CD4-positive, alpha-beta T cell (primary cell): ENCODE data around the gene CYB5R3. TPM values are rescaled to one million over a fixed set of nuclear protein-coding genes. Genes with fewer than 3 reads are reported as not detected.
"Not testable (repeated sequence)": the region's sequence is repeated elsewhere in the genome, so short reads cannot be mapped to it uniquely, and the experiment has no call there.

Experiments
- ATAC-seq: fragments of 200-7000 bp; cut with Tn5 transposase; one replicate; pipeline ENCODE4 v1.10.0; 2022; ENCODE audit warnings: mild to moderate bottlenecking; ENCODE audit not compliant: poor library complexity
- CTCF ChIA-PET: fragments of 350-600 bp; sonication (Branson Sonifier 250); formaldehyde crosslinking; loops from one replicate; lab custom pipeline; 2021; ENCODE audit warnings: antibody characterized with exemption, inconsistent platforms; lab: Charles Lee
- POLR2A ChIA-PET: fragments of 350-600 bp; sonication (Branson Sonifier 250); formaldehyde crosslinking; loops from one replicate; lab custom pipeline; 2021; ENCODE audit warnings: antibody characterized with exemption, inconsistent platforms; lab: Charles Lee
- DNase-seq, 14 experiments: peaks; one replicate each; pipeline ENCODE4 v3.0.0-alpha.2; 2013 to 2020; ENCODE audit warnings: mixed read lengths in 2 of 14
- H3K27ac ChIP-seq, 2 donors: one replicate each; pipeline versions ENCODE4 v1.5.1 to v1.7.0; 2013; ENCODE audit warnings: low read length in 2 of 2, low read depth in 1 of 2, mild to moderate bottlenecking in 1 of 2
- H3K27me3 ChIP-seq, 2 experiments: 1 replicate in 1 of 2; 2 replicates in 1 of 2; pipeline versions ENCODE4 v1.6.1 to v1.7.0; 2013; ENCODE audit warnings: low read length in 2 of 2, control low read depth in 1 of 2, mild to moderate bottlenecking in 1 of 2, moderate library complexity in 1 of 2; ENCODE audit not compliant: insufficient read depth in 2 of 2, control insufficient read depth in 1 of 2
- H3K36me3 ChIP-seq: one replicate; pipeline ENCODE4 v1.6.1; 2013; ENCODE audit warnings: low read length, control low read depth; ENCODE audit not compliant: insufficient read depth
- H3K4me1 ChIP-seq: one replicate; pipeline ENCODE4 v1.6.1; 2013; ENCODE audit warnings: low read length, control low read depth; ENCODE audit not compliant: insufficient read depth
- H3K4me3 ChIP-seq: one replicate; pipeline ENCODE4 v1.5.1; 2013; ENCODE audit warnings: mild to moderate bottlenecking, low read length, moderate library complexity
- H3K9me3 ChIP-seq, 2 experiments: 1 replicate in 1 of 2; 2 replicates in 1 of 2; pipeline versions ENCODE4 v1.6.1 to v1.7.0; 2013; ENCODE audit warnings: low read length in 2 of 2, mild to moderate bottlenecking in 2 of 2, control low read depth in 1 of 2, moderate library complexity in 1 of 2; ENCODE audit not compliant: control insufficient read depth in 1 of 2, insufficient read depth in 1 of 2
- H3K27ac Mint-ChIP-seq: one replicate; pipeline ENCODE4 v1.8.0; 2020; ENCODE audit warnings: mixed read lengths
- H3K27me3 Mint-ChIP-seq: one replicate; pipeline ENCODE4 v1.8.0; 2021; ENCODE audit warnings: mixed read lengths
- H3K36me3 Mint-ChIP-seq: one replicate; pipeline ENCODE4 v1.8.0; 2021; ENCODE audit warnings: low read depth, mixed read lengths
- H3K4me1 Mint-ChIP-seq: one replicate; pipeline ENCODE4 v1.8.0; 2021; ENCODE audit warnings: low read depth, mixed read lengths
- H3K4me3 Mint-ChIP-seq: one replicate; pipeline ENCODE4 v1.8.0; 2020; ENCODE audit warnings: mild to moderate bottlenecking, mixed read lengths
- H3K9me3 Mint-ChIP-seq: one replicate; pipeline ENCODE4 v1.8.0; 2020; ENCODE audit warnings: mixed read lengths
- CTCF ChIP-seq: fragments of 200-600 bp; IDR thresholded peaks from one replicate; pipeline ENCODE4 v1.8.0; 2022; ENCODE audit warnings: antibody characterized with exemption, mild to moderate bottlenecking
- intact Hi-C, 2 experiments: fragments of 100-400 bp; cut with DNase I in 1 of 2; cut with micrococcal nuclease in 1 of 2; formaldehyde crosslinking; loops; one replicate each; pipeline versions ENCODE4 v1.15.1 to v1.9.0; 2023 to 2025; cut with DNase I, micrococcal nuclease
- total RNA-seq, 174 experiments: library from RNA in 2 of 174; stranded (reverse) in 2 of 174; gene quantifications; one replicate each; pipeline ENCODE4 v1.2.3 and lab custom pipeline; 2021 to 2026

CYB5R3 gene
- total RNA-seq, 2 experiments from 2014 or later: 39.8 to 41.2 TPM

- Histone ChIP-seq H3K9me3 (no peaks in the 10 kb centered on the region), H3K27ac (no peak overlapping the region), H3K4me1 (peaks cover 12% of the 10 kb centered on the region), H3K4me3 (no peak overlapping the region), H3K36me3 (peaks cover 55% of the 10 kb centered on the region), H3K27me3 (no peaks in the 10 kb centered on the region)
- intact Hi-C loops: loop anchor here in 1 of 2 experiments (2.0 kb wide), 1 partner anchor 32 kb away; the partner anchor contains the start of gene POLDIP3
- peak overlapping the region; percentile 91 for H3K4me3 Mint-ChIP-seq
- H3K4me1 Mint-ChIP-seq: peaks cover 12% of the 10 kb centered on the region
- ChIA-PET CTCF (no interaction called here), POLR2A (interaction anchor here (2.8 kb wide), 1 partner anchor 32 kb away, joined by 21 read pairs; the partner anchor contains the start of gene POLDIP3)
- no peak for DNase-seq
- H3K9me3 Mint-ChIP-seq: no peaks in the 10 kb centered on the region
- TF ChIP-seq CTCF: no peak
- no peak overlapping the region for H3K27ac Mint-ChIP-seq
- H3K36me3 Mint-ChIP-seq: peaks cover 70% of the 10 kb centered on the region
- H3K27me3 Mint-ChIP-seq: no peaks in the 10 kb centered on the region
- ATAC-seq: no peak
Measured at GRCh38 chr22:42582987-42583386, 66.2 kb downstream of the CYB5R3 start.

GRCh38 chr22:42581762-42582716 is 67.2 kb downstream of the CYB5R3 start:
- peak; percentile 88 for ATAC-seq
- Histone ChIP-seq H3K4me3 (peak overlapping the region; percentile 55), H3K36me3 (peaks cover 54% of the 10 kb centered on the region), H3K9me3 (no peaks in the 10 kb centered on the region), H3K27ac (no peak overlapping the region), H3K27me3 (no peaks in the 10 kb centered on the region), H3K4me1 (peaks cover 12% of the 10 kb centered on the region)
- intact Hi-C loops: loop anchor here in 1 of 2 experiments (2.0 kb wide), 2 partner anchors 33 to 61 kb away; partner anchors contain the start of gene POLDIP3
- peaks cover 65% of the 10 kb centered on the region for H3K36me3 Mint-ChIP-seq
- no peaks in the 10 kb centered on the region for H3K27me3 Mint-ChIP-seq
- peak overlapping the region; percentile 99 for H3K4me3 Mint-ChIP-seq
- peak overlapping the region; percentile 91 for H3K27ac Mint-ChIP-seq
- POLR2A ChIA-PET: interaction anchor here (0.6 to 2.8 kb wide), 4 partner anchors 9 to 375 kb away, joined by 3 to 21 read pairs (median 3); partner anchors contain the start of gene POLDIP3
- DNase-seq: peak; percentile 66 to 92 (median 80)
- H3K4me1 Mint-ChIP-seq: peaks cover 12% of the 10 kb centered on the region
- CTCF ChIA-PET: interaction anchor here (0.6 kb wide), 1 partner anchor 33 kb away, joined by 3 read pairs; the partner anchor contains the start of gene POLDIP3
- TF ChIP-seq CTCF: no peak
- no peaks in the 10 kb centered on the region for H3K9me3 Mint-ChIP-seq

GRCh38 chr22:42581194-42581761 is 67.9 kb downstream of the CYB5R3 start:
- H3K27ac ChIP-seq, CTCF ChIA-PET, H3K9me3 ChIP-seq, H3K27me3 ChIP-seq, H3K9me3 Mint-ChIP-seq, DNase-seq, H3K27me3 Mint-ChIP-seq: not testable (repeated sequence)
- Mint-ChIP-seq H3K36me3 (peaks cover 57% of the 10 kb centered on the region), H3K4me3 (peak overlapping the region; percentile 99), H3K27ac (peak overlapping the region; percentile 91), H3K4me1 (peaks cover 12% of the 10 kb centered on the region)
- peak; percentile 52 for ATAC-seq
- intact Hi-C loops: loop anchor here in 1 of 2 experiments (2.0 kb wide), 1 partner anchor 60 kb away; no protein-coding TSS in a partner anchor
- H3K36me3 ChIP-seq: peaks cover 49% of the 10 kb centered on the region
- H3K4me3 ChIP-seq: peak overlapping the region; percentile 55
- peaks cover 12% of the 10 kb centered on the region for H3K4me1 ChIP-seq
- POLR2A ChIA-PET: interaction anchor here (2.8 kb wide), 1 partner anchor 33 kb away, joined by 21 read pairs; the partner anchor contains the start of gene POLDIP3

- H3K27ac Mint-ChIP-seq, H3K9me3 ChIP-seq, H3K27me3 Mint-ChIP-seq, H3K9me3 Mint-ChIP-seq, H3K27me3 ChIP-seq, ATAC-seq, H3K4me3 ChIP-seq, CTCF ChIA-PET, DNase-seq, H3K27ac ChIP-seq: not testable (repeated sequence)
- peaks cover 45% of the 10 kb centered on the region for H3K36me3 Mint-ChIP-seq
- Histone ChIP-seq H3K4me1 (peaks cover 12% of the 10 kb centered on the region), H3K36me3 (peaks cover 37% of the 10 kb centered on the region)
- H3K4me1 Mint-ChIP-seq: peaks cover 12% of the 10 kb centered on the region
- peak overlapping the region; percentile 15 for H3K4me3 Mint-ChIP-seq
- POLR2A ChIA-PET: interaction anchor here (0.7 kb wide), 1 partner anchor 34 kb away, joined by 3 read pairs; the partner anchor contains the start of gene POLDIP3
- intact Hi-C loops: loop anchor here in 1 of 2 experiments (2.0 kb wide), 1 partner anchor 59 kb away; no protein-coding TSS in a partner anchor
Measured at GRCh38 chr22:42580040-42580439, 69.2 kb downstream of the CYB5R3 start.
